T-helper 2 cell treated with Interferon-gamma antibody and Interleukin-4, amounts not matched to agents 5 μg/mL and 100 μg/mL, for 36 hours (primary cell): ENCODE data around the gene FAM124A.

Source experiments
- DNase-seq: peaks from one replicate; pipeline ENCODE4 v3.0.0; 2021; ENCODE audit warnings: low spot score
- H3K27ac Mint-ChIP-seq: one replicate; pipeline ENCODE4 v1.8.0; 2021; ENCODE audit warnings: mild to moderate bottlenecking, mixed read lengths
- H3K27me3 Mint-ChIP-seq: one replicate; pipeline ENCODE4 v1.8.0; 2021; ENCODE audit warnings: low read depth, mixed read lengths
- H3K36me3 Mint-ChIP-seq: one replicate; pipeline ENCODE4 v1.8.0; 2021; ENCODE audit warnings: low read depth, mixed read lengths
- H3K4me1 Mint-ChIP-seq: one replicate; pipeline ENCODE4 v1.8.0; 2021; ENCODE audit warnings: low read depth, mixed read lengths
- H3K4me3 Mint-ChIP-seq: one replicate; pipeline ENCODE4 v1.8.0; 2022; ENCODE audit warnings: mild to moderate bottlenecking, moderate library complexity, mixed read lengths
- H3K9me3 Mint-ChIP-seq: one replicate; pipeline ENCODE4 v1.8.0; 2021; ENCODE audit warnings: mixed read lengths

The FAM124A gene

DNA sequence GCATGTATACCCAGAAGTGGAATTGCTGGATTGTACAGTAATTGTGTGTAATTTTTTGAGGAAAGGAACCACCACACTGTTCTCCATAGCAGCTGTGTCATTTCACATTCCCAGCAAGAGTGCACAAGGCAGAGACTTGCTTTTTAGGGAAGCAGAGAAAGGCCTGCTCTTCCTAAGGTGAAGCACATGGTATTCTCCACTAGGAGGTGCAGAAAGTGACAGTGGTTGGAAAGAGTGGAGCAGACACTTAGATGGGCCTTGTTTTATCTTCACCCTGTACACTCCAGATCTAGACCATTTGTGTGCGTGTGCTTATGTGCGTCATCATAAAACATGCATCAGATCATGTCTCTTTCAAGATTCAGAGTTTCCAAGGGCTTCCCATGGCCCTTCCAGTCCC, 35.0 kb downstream of the FAM124A start:
- no peak overlapping the region for H3K4me3 Mint-ChIP-seq
- H3K4me1 Mint-ChIP-seq: peaks cover 2% of the 10 kb centered on the region

DNA sequence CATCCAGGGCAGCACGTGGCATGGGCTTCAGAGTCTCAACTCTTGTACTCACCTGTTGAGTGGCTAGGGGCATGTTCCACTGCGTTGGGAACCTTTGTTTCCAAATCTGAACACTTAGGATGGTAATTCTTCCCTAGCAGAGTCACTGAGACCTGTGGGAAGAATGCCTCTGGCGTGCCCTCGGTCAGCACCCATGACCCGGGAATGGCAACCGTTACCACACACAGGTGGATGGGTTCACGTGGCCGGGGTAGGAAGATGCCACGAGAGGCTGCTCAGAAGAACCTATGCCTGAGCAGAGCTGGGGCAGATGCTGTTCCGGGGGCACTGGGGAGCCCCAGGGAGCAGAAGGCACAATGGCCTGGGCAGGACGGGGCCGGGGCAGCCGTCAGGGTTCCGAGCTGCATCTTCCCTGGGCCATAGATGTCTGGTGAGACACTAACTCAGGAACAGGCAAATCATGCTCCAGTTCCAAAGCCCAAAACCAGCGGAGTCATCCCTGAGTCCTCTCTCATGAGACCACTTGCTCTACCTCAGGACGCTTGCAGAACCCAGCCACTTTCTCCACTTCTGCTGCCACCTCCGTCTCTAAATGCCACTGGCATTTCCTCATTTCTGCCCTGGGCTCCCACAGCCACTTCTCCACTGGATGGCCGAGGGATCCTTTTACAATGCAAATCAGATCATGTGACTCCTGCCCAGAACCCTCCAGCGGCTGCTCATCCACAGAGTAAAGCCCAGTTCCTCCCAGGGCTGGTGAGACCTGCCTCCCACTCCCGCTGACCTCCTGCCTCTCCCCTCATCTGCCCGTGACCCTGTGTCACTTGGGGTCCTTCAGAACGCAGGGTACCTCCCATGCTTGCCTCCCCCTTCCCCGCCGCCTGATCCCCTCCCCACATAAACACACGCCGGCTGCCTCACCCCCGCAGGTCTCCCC, 36.7 kb downstream of the FAM124A start:
- Mint-ChIP-seq H3K27me3 (no peaks in the 10 kb centered on the region), H3K27ac (no peak overlapping the region), H3K4me3 (no peak overlapping the region), H3K9me3 (no peaks in the 10 kb centered on the region), H3K4me1 (no peaks in the 10 kb centered on the region), H3K36me3 (no peaks in the 10 kb centered on the region)
- DNase-seq: no peak

More for the DNA sequence above, 35.0 kb downstream of the FAM124A start:
- no peaks in the 10 kb centered on the region for H3K9me3 Mint-ChIP-seq
- no peaks in the 10 kb centered on the region for H3K27me3 Mint-ChIP-seq
- DNase-seq: no peak
- H3K36me3 Mint-ChIP-seq: no peaks in the 10 kb centered on the region
- H3K27ac Mint-ChIP-seq: no peak overlapping the region

DNA sequence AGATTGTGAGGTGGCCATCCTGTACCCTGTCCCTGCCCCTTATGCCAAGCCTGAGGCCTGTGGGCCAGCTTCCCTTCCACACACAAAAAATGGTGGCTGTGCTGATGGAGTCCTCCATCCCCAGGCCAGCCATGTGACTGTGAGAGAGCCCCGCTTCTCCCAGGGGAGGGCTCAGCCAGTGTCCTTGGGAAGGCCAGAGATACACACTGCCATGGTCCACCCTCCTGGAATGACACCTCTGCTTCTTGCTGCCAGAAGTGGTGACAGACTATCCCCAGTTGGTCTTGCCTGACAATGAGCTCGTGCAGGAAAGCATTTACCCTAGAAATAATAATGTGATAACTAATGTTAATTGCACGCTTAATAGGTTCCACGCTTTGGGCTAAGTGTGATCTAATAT, 38.0 kb downstream of the FAM124A start:
- DNase-seq: no peak
- Mint-ChIP-seq H3K27ac (no peak overlapping the region), H3K36me3 (no peaks in the 10 kb centered on the region), H3K4me3 (no peak overlapping the region), H3K4me1 (no peaks in the 10 kb centered on the region), H3K27me3 (no peaks in the 10 kb centered on the region), H3K9me3 (no peaks in the 10 kb centered on the region)

DNA sequence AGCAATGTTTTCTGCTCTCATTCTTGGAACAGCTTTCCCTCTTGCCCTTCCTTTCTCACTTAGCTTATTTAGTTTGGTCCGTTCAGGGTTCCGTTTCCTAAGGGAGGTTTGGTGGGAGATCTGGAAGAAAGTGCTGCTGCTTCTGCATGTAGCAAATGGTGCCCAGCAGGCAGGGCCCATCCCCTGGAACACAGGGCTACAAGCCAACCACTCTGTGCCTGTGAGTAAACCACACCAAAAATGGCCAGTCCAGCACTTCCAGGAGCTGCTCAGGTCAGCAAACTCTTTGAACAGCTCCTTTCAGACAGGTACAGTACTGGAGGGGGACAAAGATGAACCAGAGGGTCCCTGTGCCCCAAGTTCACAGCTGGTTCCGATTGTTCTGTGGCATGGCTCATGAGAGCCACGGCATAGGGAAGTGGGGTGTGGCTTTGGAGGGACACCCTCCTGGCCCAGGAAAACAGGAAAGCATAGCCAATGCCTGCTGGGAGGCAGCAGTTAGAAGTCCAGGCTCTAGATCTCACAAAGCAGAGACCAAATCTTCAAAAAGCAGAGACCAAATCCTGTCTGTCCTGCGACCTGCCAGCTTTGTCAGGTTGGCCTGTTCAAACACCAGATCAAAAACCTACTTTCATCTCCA, 39.5 kb downstream of the FAM124A start:
- no peaks in the 10 kb centered on the region for H3K27me3 Mint-ChIP-seq
- H3K36me3 Mint-ChIP-seq: no peaks in the 10 kb centered on the region
- H3K9me3 Mint-ChIP-seq: no peaks in the 10 kb centered on the region
- no peaks in the 10 kb centered on the region for H3K4me1 Mint-ChIP-seq
- no peak overlapping the region for H3K4me3 Mint-ChIP-seq
- no peak for DNase-seq
- no peak overlapping the region for H3K27ac Mint-ChIP-seq

DNA sequence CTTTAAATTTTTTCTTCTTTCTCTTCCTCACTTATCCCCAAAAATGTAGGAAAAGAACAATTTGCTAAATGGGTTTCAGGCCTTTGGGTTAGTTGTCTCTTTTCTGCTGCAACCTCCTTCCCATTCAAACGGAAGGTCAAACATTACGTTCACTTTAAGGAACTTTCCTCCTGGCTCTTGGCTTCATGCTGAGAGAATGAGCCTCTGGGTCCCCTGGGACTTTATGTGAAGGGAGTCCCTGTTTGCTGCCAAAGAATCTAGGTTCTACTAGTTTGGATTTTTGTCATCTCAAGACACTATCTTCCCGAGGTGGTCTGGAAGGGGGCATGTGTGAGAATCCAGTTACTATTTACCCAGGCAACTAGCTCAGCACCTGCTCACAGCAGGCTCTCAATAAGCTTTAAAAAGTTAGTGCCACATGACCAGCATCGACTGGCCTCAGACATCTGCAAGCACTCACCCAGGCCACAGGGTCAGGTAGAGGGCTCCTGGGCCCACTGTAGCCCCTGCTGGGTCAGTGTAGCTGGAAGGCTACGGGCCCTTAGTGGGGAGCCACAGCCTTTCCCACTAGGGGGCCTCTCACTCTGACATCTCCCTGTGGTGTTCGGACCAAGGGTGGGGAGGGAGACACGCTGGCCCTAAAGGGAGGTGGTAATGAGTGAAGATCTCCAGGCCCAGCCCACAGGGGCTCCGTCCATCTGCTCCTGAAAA, 40.5 kb downstream of the FAM124A start:
- no peaks in the 10 kb centered on the region for H3K4me1 Mint-ChIP-seq
- DNase-seq: no peak
- no peaks in the 10 kb centered on the region for H3K36me3 Mint-ChIP-seq
- no peaks in the 10 kb centered on the region for H3K27me3 Mint-ChIP-seq
- H3K4me3 Mint-ChIP-seq: no peak overlapping the region
- H3K27ac Mint-ChIP-seq: no peak overlapping the region
- H3K9me3 Mint-ChIP-seq: no peaks in the 10 kb centered on the region

DNA sequence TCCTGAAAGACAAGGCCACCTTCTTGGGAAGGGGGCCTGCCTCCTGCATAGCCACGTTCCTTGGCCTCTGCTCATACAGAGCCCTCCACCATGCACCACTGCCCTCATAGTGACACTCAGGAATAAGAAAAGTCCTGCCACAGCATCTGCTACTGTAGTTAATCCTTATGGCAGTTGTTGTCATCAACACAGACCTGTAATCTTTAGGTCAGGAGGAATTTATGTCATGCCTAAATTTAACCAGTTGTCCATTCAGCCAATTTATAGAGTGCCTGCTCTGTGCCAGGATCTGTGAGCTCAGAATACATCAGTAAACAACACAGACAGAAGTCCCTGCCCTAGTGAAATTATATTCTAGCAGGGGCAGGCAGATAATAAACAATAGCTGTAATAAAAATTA, 44.4 kb downstream of the FAM124A start:
- DNase-seq: no peak
- H3K4me1 Mint-ChIP-seq: no peaks in the 10 kb centered on the region
- H3K36me3 Mint-ChIP-seq: no peaks in the 10 kb centered on the region
- H3K27ac Mint-ChIP-seq: no peak overlapping the region
- H3K9me3 Mint-ChIP-seq: no peaks in the 10 kb centered on the region
- peaks cover 5% of the 10 kb centered on the region for H3K27me3 Mint-ChIP-seq
- no peak overlapping the region for H3K4me3 Mint-ChIP-seq

DNA sequence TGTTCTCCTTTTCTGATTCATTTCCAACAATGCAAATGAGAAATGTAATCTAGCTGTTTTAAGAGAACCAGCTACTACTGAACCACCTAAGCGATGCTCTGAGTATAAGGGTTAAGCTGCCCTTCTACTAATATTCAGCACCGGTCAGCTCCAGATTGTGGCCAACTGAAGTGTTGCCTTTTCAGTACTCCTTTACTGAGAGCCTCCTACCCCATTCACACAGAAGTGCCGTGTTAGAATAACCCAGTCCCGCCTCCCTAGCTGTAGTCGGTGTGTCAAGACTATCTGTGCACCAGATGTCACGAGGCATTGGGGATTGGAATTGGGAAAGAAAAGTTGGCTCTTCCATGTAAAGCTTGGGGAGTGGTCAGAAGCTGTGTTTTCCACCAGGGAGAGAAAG, 45.4 kb downstream of the FAM124A start:
- Mint-ChIP-seq H3K4me3 (no peak overlapping the region), H3K4me1 (no peaks in the 10 kb centered on the region), H3K27me3 (peaks cover 5% of the 10 kb centered on the region), H3K9me3 (no peaks in the 10 kb centered on the region), H3K27ac (no peak overlapping the region), H3K36me3 (no peaks in the 10 kb centered on the region)
- no peak for DNase-seq

DNA sequence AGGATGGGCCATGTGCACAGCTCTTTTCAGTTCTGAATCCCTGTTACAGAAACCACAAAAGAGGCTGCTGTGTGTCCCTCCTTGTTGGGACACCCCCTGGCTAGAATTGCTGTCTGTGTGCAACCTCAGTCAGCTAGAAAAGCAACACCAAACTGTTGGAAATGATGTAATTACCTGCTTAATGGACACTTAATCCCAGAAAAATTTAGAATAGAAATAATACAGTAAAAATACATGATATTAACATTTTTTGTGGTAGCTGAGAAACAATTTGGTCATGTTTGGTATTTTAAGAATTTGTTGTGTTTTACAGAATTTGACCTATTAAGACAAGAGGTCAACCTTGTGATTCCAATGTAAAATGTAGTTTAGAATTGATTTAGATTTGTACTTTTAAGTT, 46.8 kb downstream of the FAM124A start:
- Mint-ChIP-seq H3K27me3 (peaks cover 5% of the 10 kb centered on the region), H3K4me1 (no peaks in the 10 kb centered on the region), H3K9me3 (no peaks in the 10 kb centered on the region), H3K4me3 (no peak overlapping the region), H3K27ac (no peak overlapping the region), H3K36me3 (no peaks in the 10 kb centered on the region)
- DNase-seq: no peak

DNA sequence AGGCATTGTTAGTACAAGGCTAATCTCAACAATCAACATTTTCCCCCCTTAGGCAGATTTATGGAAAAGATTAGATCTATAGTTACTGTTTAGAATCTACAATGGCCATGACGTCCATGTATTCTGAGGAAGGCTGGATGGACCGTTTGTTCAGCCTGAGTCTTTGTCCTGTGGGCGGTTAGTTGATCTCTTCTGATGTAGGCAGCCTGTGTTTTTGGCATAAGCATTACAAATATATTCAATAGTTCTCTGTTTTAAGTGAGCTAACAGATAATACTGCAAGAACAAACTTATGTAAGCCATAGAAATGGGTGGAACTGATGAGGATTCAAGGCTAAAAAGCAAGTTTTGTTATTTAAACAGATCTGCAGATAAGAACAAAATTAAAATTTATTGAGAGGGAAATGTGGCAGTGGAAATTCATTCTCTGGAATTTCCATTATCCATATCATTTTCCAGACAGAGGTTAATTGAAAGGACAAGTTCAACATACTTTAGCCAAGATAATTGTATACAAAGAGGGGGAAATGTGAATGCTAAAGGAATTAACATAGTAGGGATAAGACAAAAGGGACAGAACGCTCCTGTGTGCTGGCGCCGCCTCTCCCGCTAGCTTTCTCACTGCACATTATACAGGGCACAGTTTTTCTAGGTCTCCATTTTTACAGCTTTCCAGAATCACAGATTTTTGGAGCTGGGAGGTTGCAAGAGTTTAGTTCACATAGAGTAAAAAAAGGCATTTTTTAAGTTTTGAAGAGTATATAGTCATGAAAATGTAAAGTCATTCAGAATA, 48.6 kb downstream of the FAM124A start:
- DNase-seq: no peak
- Mint-ChIP-seq H3K4me1 (no peaks in the 10 kb centered on the region), H3K27me3 (peaks cover 5% of the 10 kb centered on the region), H3K9me3 (no peaks in the 10 kb centered on the region), H3K4me3 (no peak overlapping the region), H3K36me3 (no peaks in the 10 kb centered on the region), H3K27ac (no peak overlapping the region)

DNA sequence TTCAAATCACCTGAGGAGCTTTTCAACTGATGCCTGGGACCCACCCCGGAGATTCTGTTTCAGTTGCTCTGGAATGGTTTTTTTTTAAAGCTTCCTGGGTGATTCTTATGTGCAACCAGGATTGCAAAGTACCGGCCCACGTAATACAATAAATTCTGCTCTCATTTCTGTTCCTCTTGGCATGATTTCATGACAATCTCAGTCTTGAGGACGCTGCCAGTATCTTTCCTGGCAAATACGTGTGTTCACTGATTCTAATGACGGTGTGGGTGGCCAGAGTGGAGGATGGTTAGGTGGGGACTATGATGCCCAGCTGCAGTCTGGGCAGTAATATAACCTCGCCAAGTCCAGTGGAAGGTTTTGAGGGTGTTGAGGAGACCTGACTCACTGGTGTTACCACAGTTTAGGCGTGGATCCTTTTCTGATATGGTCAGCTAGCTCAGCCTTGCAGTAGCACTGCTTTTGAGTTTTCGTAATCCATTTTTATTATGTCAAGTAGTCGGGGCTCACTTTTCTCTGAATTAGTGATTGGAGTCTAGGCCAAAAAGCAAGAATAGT, 49.4 kb downstream of the FAM124A start:
- no peak overlapping the region for H3K4me3 Mint-ChIP-seq
- no peak for DNase-seq
- H3K27me3 Mint-ChIP-seq: peaks cover 5% of the 10 kb centered on the region
- H3K27ac Mint-ChIP-seq: no peak overlapping the region
- no peaks in the 10 kb centered on the region for H3K4me1 Mint-ChIP-seq
- no peaks in the 10 kb centered on the region for H3K9me3 Mint-ChIP-seq
- no peaks in the 10 kb centered on the region for H3K36me3 Mint-ChIP-seq

DNA sequence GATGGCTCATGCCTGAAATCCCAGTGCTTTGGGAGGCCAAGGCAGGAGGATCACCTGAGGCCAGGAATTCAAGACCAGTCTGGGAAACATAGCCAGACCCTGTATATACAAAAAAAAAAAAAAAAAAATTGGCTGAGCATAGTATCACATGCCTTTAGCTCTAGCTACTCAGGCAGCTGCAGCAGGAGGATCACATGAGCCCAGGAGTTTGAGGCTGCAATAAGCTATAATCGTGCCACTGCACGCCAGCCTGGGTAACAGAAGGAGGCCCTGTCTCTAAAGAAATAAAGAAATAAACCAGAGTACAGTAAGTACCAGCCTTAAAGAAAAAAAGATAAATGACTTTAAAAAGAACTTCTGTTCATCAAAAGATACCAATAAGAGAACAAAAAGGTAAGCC, 52.9 kb downstream of the FAM124A start:
- no peak overlapping the region for H3K4me3 Mint-ChIP-seq
- DNase-seq: no peak
- peaks cover 5% of the 10 kb centered on the region for H3K27me3 Mint-ChIP-seq
- no peaks in the 10 kb centered on the region for H3K4me1 Mint-ChIP-seq
- H3K27ac Mint-ChIP-seq: no peak overlapping the region
- H3K9me3 Mint-ChIP-seq: no peaks in the 10 kb centered on the region
- no peaks in the 10 kb centered on the region for H3K36me3 Mint-ChIP-seq

DNA sequence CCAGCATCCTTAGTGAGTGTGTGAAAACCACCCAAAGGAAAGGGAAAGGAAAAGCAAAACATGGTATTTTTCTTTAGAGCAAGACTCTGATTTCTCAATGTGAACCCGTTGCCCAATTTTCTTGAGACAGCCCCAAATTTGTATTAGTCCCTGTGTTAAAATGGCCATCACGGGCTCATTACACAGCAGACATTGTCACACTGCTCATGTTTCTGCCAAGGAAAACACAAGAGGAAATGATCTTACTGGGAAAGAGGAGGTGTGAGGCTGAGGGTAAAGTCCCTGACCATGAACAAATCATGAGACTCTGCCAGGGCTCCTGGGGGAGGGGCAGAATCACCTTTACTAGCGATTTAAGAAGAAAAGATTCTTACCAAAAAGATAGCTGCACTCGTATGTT, 54.4 kb downstream of the FAM124A start:
- Mint-ChIP-seq H3K27ac (no peak overlapping the region), H3K36me3 (no peaks in the 10 kb centered on the region), H3K4me1 (no peaks in the 10 kb centered on the region), H3K27me3 (no peaks in the 10 kb centered on the region), H3K4me3 (no peak overlapping the region), H3K9me3 (no peaks in the 10 kb centered on the region)
- DNase-seq: no peak

DNA sequence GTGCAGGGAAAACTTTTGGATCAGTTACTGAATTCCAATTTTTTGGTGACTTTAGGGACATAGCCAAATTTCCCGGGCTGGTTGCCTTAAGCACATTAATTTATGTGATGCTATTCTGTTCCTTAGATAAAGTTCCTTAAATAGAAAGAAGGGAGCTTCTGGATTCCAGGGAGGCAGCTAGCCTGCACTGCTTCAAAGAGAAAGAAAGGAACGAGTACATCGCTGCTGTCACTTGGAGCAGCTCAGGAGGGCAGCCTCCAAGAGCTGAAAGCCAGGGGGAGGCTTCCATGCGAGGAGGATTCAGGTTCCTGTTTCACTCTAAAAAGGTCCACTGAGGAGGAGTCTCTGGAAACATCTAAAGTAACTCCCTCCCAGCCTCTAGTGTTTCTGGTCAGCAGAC, 55.7 kb downstream of the FAM124A start:
- no peak overlapping the region for H3K27ac Mint-ChIP-seq
- no peaks in the 10 kb centered on the region for H3K4me1 Mint-ChIP-seq
- H3K27me3 Mint-ChIP-seq: no peaks in the 10 kb centered on the region
- no peak overlapping the region for H3K4me3 Mint-ChIP-seq
- DNase-seq: no peak
- H3K36me3 Mint-ChIP-seq: no peaks in the 10 kb centered on the region
- H3K9me3 Mint-ChIP-seq: no peaks in the 10 kb centered on the region
